GM12878 (cell line): Measurements from ENCODE around the gene FLNC.

Source experiments
- ATF3 ChIP-seq: IDR thresholded peaks from 2 replicates; pipeline ENCODE4 v1.6.1; 2011; ENCODE audit warnings: low read depth, mild to moderate bottlenecking, low read length, moderate library complexity, borderline replicate concordance; ENCODE audit errors: extremely low read depth
- CEBPZ ChIP-seq: fragments of 150-350 bp; IDR thresholded peaks from 2 replicates; pipeline ENCODE4 v1.6.1; 2016; ENCODE audit warnings: low read depth, low read length
- CHD2 ChIP-seq: IDR thresholded peaks from 2 replicates; pipeline ENCODE4 v1.6.1; 2011; ENCODE audit warnings: low read depth, low read length, improper control_type of control experiment, borderline replicate concordance
- DPF2 ChIP-seq: fragments of 450-650 bp; IDR thresholded peaks from 2 replicates; pipeline ENCODE4 v1.6.1; 2017; ENCODE audit warnings: mild to moderate bottlenecking
- EED ChIP-seq: sonication (generic); IDR thresholded peaks from 2 replicates; pipeline ENCODE4 v1.6.1; 2016; ENCODE audit warnings: antibody characterized with exemption, low read depth
- MTA2 ChIP-seq: fragments of 450-650 bp; IDR thresholded peaks from 2 replicates; pipeline ENCODE4 v1.6.1; 2016; ENCODE audit warnings: low read depth, mild to moderate bottlenecking, moderate library complexity
- MYC ChIP-seq: IDR thresholded peaks from 2 replicates; pipeline ENCODE4 v1.6.1; 2011; ENCODE audit warnings: mild to moderate bottlenecking, low read length, moderate library complexity, inconsistent platforms; ENCODE audit not compliant: insufficient read depth, insufficient replicate concordance, insufficient read length, severe bottlenecking
- SMARCA5 ChIP-seq: fragments of 450-650 bp; IDR thresholded peaks from 2 replicates; pipeline ENCODE4 v1.6.1; 2017; ENCODE audit warnings: mild to moderate bottlenecking
- SP1 ChIP-seq: IDR thresholded peaks from one replicate; pipeline ENCODE4 v1.6.1; 2011; ENCODE audit warnings: low read depth, low read length
- ZNF207 ChIP-seq: fragments of 450-650 bp; IDR thresholded peaks from 2 replicates; pipeline ENCODE4 v1.6.1; 2014; ENCODE audit warnings: antibody characterized with exemption, mild to moderate bottlenecking, borderline replicate concordance

DNA sequence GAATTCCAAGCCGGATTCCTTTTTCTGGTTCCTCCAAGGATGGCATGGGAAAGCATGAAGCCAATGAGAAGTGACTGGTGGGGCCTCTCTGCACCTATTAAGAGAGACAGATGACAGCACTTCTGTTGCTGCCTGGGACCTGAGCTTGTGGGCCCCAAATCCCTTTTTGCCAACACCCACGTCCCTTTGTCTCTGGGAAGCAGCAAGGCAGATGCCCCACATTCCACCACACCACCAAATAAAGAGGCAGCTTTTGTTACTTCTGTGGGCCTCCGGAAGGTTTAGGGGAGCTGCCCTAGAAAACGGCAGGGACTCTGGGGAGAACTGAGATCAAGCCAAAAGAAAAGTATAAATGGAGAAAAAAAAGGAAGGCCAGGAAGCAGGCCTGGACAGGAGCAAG, 35.1 kb upstream of the FLNC start:
- TF ChIP-seq SP1 (no peak), MYC (no peak), SMARCA5 (no peak), MTA2 (no peak), ZNF207 (no peak), EED (no peak), DPF2 (no peak), ATF3 (no peak), CHD2 (no peak), CEBPZ (no peak)
